Neuronal stem cell (in vitro differentiated cells): ENCODE data around the gene LIPN.

Experiments
- DNase-seq: peaks from one replicate; pipeline ENCODE4 v3.0.0-alpha.2; 2013; ENCODE audit warnings: low spot score
- H2AFZ ChIP-seq: one replicate; pipeline ENCODE4 v1.6.1; 2013; ENCODE audit warnings: mild to moderate bottlenecking, low read length, inconsistent platforms
- H2AK5ac ChIP-seq: 2 replicates; pipeline ENCODE4 v1.6.1; 2013; ENCODE audit warnings: low read depth, mild to moderate bottlenecking, inconsistent platforms, low read length, moderate library complexity, mixed read lengths
- H2BK120ac ChIP-seq: 2 replicates; pipeline ENCODE4 v1.6.1; 2013; ENCODE audit warnings: low read depth, mild to moderate bottlenecking, inconsistent platforms, low read length, moderate library complexity, mixed read lengths
- H2BK12ac ChIP-seq: one replicate; pipeline ENCODE4 v1.6.1; 2013; ENCODE audit warnings: low read length, inconsistent platforms
- H2BK15ac ChIP-seq: 2 replicates; pipeline ENCODE4 v1.6.1; 2013; ENCODE audit warnings: mild to moderate bottlenecking, low read length, inconsistent platforms, mixed read lengths
- H2BK5ac ChIP-seq: one replicate; pipeline ENCODE4 v1.6.1; 2013; ENCODE audit warnings: inconsistent platforms, mild to moderate bottlenecking, low read length, moderate library complexity
- H3K14ac ChIP-seq: one replicate; pipeline ENCODE4 v1.6.1; 2013; ENCODE audit warnings: low read length, inconsistent platforms
- H3K18ac ChIP-seq: 2 replicates; pipeline ENCODE4 v1.6.1; 2013; ENCODE audit warnings: low read length, inconsistent platforms
- H3K23ac ChIP-seq: 2 replicates; pipeline ENCODE4 v1.6.1; 2013; ENCODE audit warnings: low read depth, mild to moderate bottlenecking, mixed read lengths, low read length, inconsistent platforms; ENCODE audit not compliant: poor library complexity
- H3K27ac ChIP-seq: replicated peaks from 3 replicates; pipeline ENCODE4 v1.5.1; 2013; ENCODE audit warnings: low read length, inconsistent platforms
- H3K27me3 ChIP-seq, 3 experiments: 2 replicates each; pipeline ENCODE4 v1.6.1; 2013; ENCODE audit warnings: low read length in 3 of 3, mild to moderate bottlenecking in 2 of 3, inconsistent platforms in 1 of 3, low read depth in 1 of 3, mixed read lengths in 1 of 3, moderate library complexity in 1 of 3; ENCODE audit not compliant: control insufficient read depth in 3 of 3, insufficient read depth in 3 of 3
- H3K36me3 ChIP-seq, 2 donors: replicated peaks in 1 of 2; 2 replicates each; pipeline ENCODE4 v1.6.1; 2013; ENCODE audit warnings: low read length in 2 of 2; ENCODE audit not compliant: control insufficient read depth in 2 of 2, insufficient read depth in 2 of 2
- H3K4ac ChIP-seq: 2 replicates; pipeline ENCODE4 v1.6.1; 2013; ENCODE audit warnings: inconsistent platforms, mild to moderate bottlenecking, low read length, moderate library complexity
- H3K4me1 ChIP-seq, 2 donors: 1 replicate in 1 of 2; 2 replicates in 1 of 2; pipeline ENCODE4 v1.6.1; 2013; ENCODE audit warnings: low read length in 2 of 2, low read depth in 1 of 2; ENCODE audit not compliant: control insufficient read depth in 2 of 2, insufficient read depth in 1 of 2
- H3K4me2 ChIP-seq: one replicate; pipeline ENCODE4 v1.6.1; 2013; ENCODE audit warnings: mild to moderate bottlenecking, low read length, inconsistent platforms; ENCODE audit not compliant: insufficient read depth, poor library complexity, severe bottlenecking
- H3K4me3 ChIP-seq, 2 donors: 2 replicates each; pipeline ENCODE4 v1.5.1; 2013; ENCODE audit warnings: low read length in 2 of 2, mild to moderate bottlenecking in 2 of 2, inconsistent platforms in 1 of 2, moderate library complexity in 1 of 2
- H3K79me1 ChIP-seq: one replicate; pipeline ENCODE4 v1.6.1; 2013; ENCODE audit warnings: low read depth, mild to moderate bottlenecking, inconsistent platforms, low read length, moderate library complexity
- H3K9ac ChIP-seq: one replicate; pipeline ENCODE4 v1.6.1; 2013; ENCODE audit warnings: mild to moderate bottlenecking, low read depth, low read length, inconsistent platforms; ENCODE audit not compliant: poor library complexity
- H3K9me3 ChIP-seq, 2 donors: replicated peaks in 1 of 2; 2 replicates each; pipeline versions ENCODE3 to v1.6.1; 2013; ENCODE audit warnings: low read length in 2 of 2, mild to moderate bottlenecking in 2 of 2, inconsistent platforms in 1 of 2, low read depth in 1 of 2, mixed read lengths in 1 of 2, moderate library complexity in 1 of 2; ENCODE audit not compliant: control insufficient read depth in 2 of 2, insufficient read depth in 1 of 2
- H4K8ac ChIP-seq: one replicate; pipeline ENCODE4 v1.6.1; 2013; ENCODE audit warnings: low read depth, mild to moderate bottlenecking, inconsistent platforms, low read length, moderate library complexity
- H4K91ac ChIP-seq: one replicate; pipeline ENCODE4 v1.6.1; 2013; ENCODE audit warnings: low read length, low read depth, mild to moderate bottlenecking, inconsistent platforms; ENCODE audit not compliant: poor library complexity
- WGBS, 2 donors: extraction: QIAGEN DNeasy Blood & Tissue Kit; methylation state at CpG; one replicate each; pipeline ENCODE4 v1.1.7; 2013; ENCODE audit warnings: missing lambda C conversion rate in 2 of 2, mixed read lengths in 1 of 2; ENCODE audit not compliant: insufficient read length in 2 of 2, insufficient replicate concordance in 1 of 2; ENCODE audit errors: extremely low coverage in 2 of 2; 5-methylcytosine and 5-hydroxymethylcytosine counted together

Gene LIPN

DNA sequence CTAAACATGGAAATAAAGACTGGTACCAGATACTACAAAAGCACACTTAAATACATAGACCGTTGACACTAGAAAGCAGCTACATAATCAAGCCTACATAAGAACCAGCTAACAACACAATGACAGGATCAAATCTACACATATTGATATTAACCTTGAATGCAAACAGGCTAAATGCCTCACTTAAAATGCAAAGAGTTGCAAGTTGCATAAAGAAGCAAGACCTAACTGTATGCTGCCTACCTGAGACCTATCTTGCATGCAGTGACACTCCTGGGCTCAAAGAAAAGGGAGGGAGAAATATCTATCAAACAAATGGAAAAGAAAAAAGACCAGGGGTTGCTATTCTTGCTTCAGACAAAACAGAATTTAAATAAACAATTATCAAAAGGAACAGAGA lies 14.2 kb upstream of the LIPN start:
- Histone ChIP-seq H3K18ac (no peak overlapping the region), H2AFZ (no peak overlapping the region), H2AK5ac (no peak overlapping the region)

DNA sequence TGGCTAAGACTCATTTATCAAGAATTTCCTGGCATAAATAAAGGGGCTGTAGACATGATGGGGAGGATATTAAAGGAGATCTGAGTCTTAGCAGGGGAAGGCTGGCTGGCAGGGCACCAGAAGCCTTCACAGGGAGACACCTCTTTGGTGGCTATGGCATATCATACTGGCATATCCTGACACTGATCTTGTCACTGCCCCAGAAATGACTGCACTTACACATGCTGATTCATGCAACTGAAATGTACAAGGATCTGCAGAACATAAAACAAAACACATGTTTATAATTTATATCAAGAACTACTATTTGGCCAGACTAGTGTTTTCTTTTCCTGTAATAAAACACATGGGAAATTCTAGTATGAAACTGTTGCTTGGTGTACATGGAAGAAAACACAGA lies 5.5 kb upstream of the LIPN start:
- no peak overlapping the region for H3K4ac ChIP-seq
- H3K79me1 ChIP-seq = no peaks in the 10 kb centered on the region
- no peak overlapping the region for H3K14ac ChIP-seq
- H3K23ac ChIP-seq = no peak overlapping the region
- H3K27ac ChIP-seq = no peak overlapping the region
- no peak overlapping the region for H2BK5ac ChIP-seq
- H3K9me3 ChIP-seq = no peaks in the 10 kb centered on the region
- H3K4me1 ChIP-seq = no peaks in the 10 kb centered on the region
- H4K8ac ChIP-seq = no peak overlapping the region
- H4K91ac ChIP-seq = no peak overlapping the region
- no peak overlapping the region for H2AFZ ChIP-seq
- H2BK12ac ChIP-seq = no peak overlapping the region
- H2BK120ac ChIP-seq = no peak overlapping the region
- no peak overlapping the region for H2AK5ac ChIP-seq
- no peak overlapping the region for H2BK15ac ChIP-seq
- no peak overlapping the region for H3K4me2 ChIP-seq
- no peaks in the 10 kb centered on the region for H3K36me3 ChIP-seq
- no peak overlapping the region for H3K9ac ChIP-seq
- DNase-seq = no peak
- no peak overlapping the region for H3K4me3 ChIP-seq
- H3K27me3 ChIP-seq = no peaks in the 10 kb centered on the region
- H3K18ac ChIP-seq = no peak overlapping the region

More for the DNA sequence above, 14.2 kb upstream of the LIPN start:
- Histone ChIP-seq H3K9ac (no peak overlapping the region), H4K8ac (no peak overlapping the region), H3K4me1 (no peaks in the 10 kb centered on the region), H3K4ac (no peak overlapping the region), H3K27me3 (no peaks in the 10 kb centered on the region), H3K36me3 (no peaks in the 10 kb centered on the region), H3K79me1 (no peaks in the 10 kb centered on the region), H3K9me3 (peaks cover 0 to 2% of the 10 kb centered on the region in 2 donors), H2BK12ac (no peak overlapping the region), H2BK5ac (no peak overlapping the region), H2BK120ac (no peak overlapping the region), H2BK15ac (no peak overlapping the region), H3K23ac (no peak overlapping the region), H4K91ac (no peak overlapping the region), H3K14ac (no peak overlapping the region), H3K4me3 (no peak overlapping the region), H3K4me2 (no peak overlapping the region), H3K27ac (no peak overlapping the region)
- no CpG with 5 or more reads among the region's 1 CpG for WGBS, 2 donors
- DNase-seq = no peak

DNA sequence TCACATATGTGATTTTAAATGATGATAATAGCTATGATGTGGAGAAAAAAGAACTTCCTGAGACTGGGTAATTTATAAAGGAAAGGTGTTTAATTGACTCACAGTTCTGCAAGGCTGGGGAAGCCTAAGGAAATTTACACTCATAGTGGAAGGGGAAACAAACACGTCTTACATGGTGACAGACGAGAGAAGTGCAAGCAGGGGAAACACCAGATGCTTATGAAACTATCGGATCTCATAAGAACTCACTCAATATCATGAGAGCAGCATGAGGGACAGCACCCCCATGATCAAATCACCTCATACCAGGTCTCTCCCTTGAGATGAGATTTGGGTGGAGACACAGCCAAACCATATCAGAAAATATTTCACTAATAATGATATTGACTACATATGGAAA lies 4.1 kb upstream of the LIPN start:
- H3K79me1 ChIP-seq = no peaks in the 10 kb centered on the region
- H3K9ac ChIP-seq = no peak overlapping the region
- no peak overlapping the region for H2AK5ac ChIP-seq
- no peak overlapping the region for H4K8ac ChIP-seq
- H3K9me3 ChIP-seq = no peaks in the 10 kb centered on the region
- no peak for DNase-seq
- H3K23ac ChIP-seq = no peak overlapping the region
- H3K27me3 ChIP-seq = no peaks in the 10 kb centered on the region
- no peaks in the 10 kb centered on the region for H3K36me3 ChIP-seq
- H2BK5ac ChIP-seq = no peak overlapping the region
- no peak overlapping the region for H4K91ac ChIP-seq
- WGBS, 2 donors = no CpG with 5 or more reads among the region's 3 CpGs
- no peak overlapping the region for H3K4me2 ChIP-seq
- H3K14ac ChIP-seq = no peak overlapping the region
- no peak overlapping the region for H3K4ac ChIP-seq
- no peak overlapping the region for H3K27ac ChIP-seq
- H3K4me3 ChIP-seq = no peak overlapping the region
- H2BK15ac ChIP-seq = no peak overlapping the region
- H2BK12ac ChIP-seq = no peak overlapping the region
- no peaks in the 10 kb centered on the region for H3K4me1 ChIP-seq
- no peak overlapping the region for H2BK120ac ChIP-seq
- H3K18ac ChIP-seq = no peak overlapping the region
- no peak overlapping the region for H2AFZ ChIP-seq

DNA sequence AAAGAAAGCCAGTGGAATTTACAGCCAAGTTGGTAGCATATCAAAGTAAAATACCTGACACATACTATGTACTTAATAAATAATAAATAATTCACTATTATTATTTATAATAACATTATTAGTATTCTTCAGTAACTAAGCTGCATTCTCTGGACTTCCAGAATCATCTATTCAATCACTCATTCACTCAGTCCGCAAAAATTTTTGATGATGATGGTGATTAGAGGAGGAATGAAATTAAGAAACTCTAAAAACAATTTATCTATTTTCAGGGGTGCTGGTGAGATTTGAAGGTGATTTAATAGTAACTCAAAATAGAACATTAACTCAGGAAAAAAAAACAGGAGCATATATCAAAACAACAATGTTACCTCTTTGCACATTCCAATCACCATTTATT lies 3.2 kb upstream of the LIPN start:
- Histone ChIP-seq H3K4ac (no peak overlapping the region), H4K91ac (no peak overlapping the region), H2BK120ac (no peak overlapping the region), H2AK5ac (no peak overlapping the region), H3K79me1 (no peaks in the 10 kb centered on the region), H2BK12ac (no peak overlapping the region), H3K23ac (no peak overlapping the region), H3K4me3 (no peak overlapping the region), H2BK5ac (no peak overlapping the region), H3K4me2 (no peak overlapping the region), H3K36me3 (no peaks in the 10 kb centered on the region), H3K9ac (no peak overlapping the region), H2BK15ac (no peak overlapping the region), H3K18ac (no peak overlapping the region), H3K4me1 (no peaks in the 10 kb centered on the region), H2AFZ (no peak overlapping the region), H3K9me3 (no peaks in the 10 kb centered on the region), H3K27ac (no peak overlapping the region), H3K27me3 (no peaks in the 10 kb centered on the region), H3K14ac (no peak overlapping the region), H4K8ac (no peak overlapping the region)
- WGBS, 2 donors = no CpG with 5 or more reads among the region's 1 CpG
- DNase-seq = no peak
